HPDE6-E6E7 (cell line): ENCODE data around the gene TOX2.

Experiments
- DNase-seq: peaks from one replicate; pipeline ENCODE4 v3.0.0; 2011; ENCODE audit warnings: missing footprints; ENCODE audit errors: extremely low spot score

Gene TOX2

GRCh38 chr20:44104798-44105517, 190.3 kb downstream of the TOX2 start:
- DNase-seq, result peak; percentile 69

- no peak for DNase-seq
Measured at GRCh38 chr20:44106615-44107014, 192.0 kb downstream of the TOX2 start.

- no peak for DNase-seq
Measured at GRCh38 chr20:44109951-44110361, 195.3 kb downstream of the TOX2 start.

GRCh38 chr20:44110816-44111568, 196.3 kb downstream of the TOX2 start:
- no peak for DNase-seq

- peak; percentile 54 for DNase-seq
Measured at GRCh38 chr20:44111712-44112335, 197.2 kb downstream of the TOX2 start.

GRCh38 chr20:44112456-44112855, 197.8 kb downstream of the TOX2 start:
- no peak for DNase-seq

- DNase-seq, result no peak
Measured at GRCh38 chr20:44112889-44113617, 198.4 kb downstream of the TOX2 start.

GRCh38 chr20:44113618-44114376, 199.1 kb downstream of the TOX2 start:
- no peak for DNase-seq

- DNase-seq, result no peak
Measured at GRCh38 chr20:44115181-44115580, 200.5 kb downstream of the TOX2 start.

- DNase-seq, result no peak
Measured at GRCh38 chr20:44115762-44116644, 201.4 kb downstream of the TOX2 start.

- no peak for DNase-seq
Measured at GRCh38 chr20:44117296-44118184, 202.9 kb downstream of the TOX2 start.

GRCh38 chr20:44118185-44119033, 203.8 kb downstream of the TOX2 start:
- DNase-seq, result no peak
